ENCODE measurements around the gene PKP1.

GRCh38 chr1:201331166-201331565, 47.9 kb downstream of the PKP1 start:
- TF ChIP-seq CTCF (IDR thresholded peaks at IDR 0.05) (no peak), POLR2A (IDR thresholded peaks at IDR 0.05) (no peak)

All from testis (tissue), 2 donors.